ENCODE results near the gene NPFF.

DNA sequence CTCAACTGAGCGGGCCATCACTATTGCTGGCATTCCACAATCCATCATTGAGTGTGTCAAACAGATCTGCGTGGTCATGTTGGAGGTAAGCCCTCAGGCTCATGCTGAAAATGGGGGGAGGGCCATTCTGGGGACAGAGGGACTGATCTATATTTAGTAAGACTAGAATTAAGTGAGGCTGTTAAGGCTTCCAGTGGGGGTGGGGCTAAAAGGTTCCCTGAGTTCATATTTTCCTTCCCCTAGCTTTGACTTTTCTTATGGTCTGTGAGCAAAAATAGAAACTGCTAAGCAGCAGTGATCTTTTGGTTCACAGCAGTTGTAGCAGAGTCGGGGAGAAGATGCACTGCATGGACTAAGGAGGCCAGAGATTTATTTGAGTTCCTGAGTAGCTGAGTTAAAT lies 46.2 kb downstream of the NPFF start:
- TF ChIP-seq, protein P1, sequence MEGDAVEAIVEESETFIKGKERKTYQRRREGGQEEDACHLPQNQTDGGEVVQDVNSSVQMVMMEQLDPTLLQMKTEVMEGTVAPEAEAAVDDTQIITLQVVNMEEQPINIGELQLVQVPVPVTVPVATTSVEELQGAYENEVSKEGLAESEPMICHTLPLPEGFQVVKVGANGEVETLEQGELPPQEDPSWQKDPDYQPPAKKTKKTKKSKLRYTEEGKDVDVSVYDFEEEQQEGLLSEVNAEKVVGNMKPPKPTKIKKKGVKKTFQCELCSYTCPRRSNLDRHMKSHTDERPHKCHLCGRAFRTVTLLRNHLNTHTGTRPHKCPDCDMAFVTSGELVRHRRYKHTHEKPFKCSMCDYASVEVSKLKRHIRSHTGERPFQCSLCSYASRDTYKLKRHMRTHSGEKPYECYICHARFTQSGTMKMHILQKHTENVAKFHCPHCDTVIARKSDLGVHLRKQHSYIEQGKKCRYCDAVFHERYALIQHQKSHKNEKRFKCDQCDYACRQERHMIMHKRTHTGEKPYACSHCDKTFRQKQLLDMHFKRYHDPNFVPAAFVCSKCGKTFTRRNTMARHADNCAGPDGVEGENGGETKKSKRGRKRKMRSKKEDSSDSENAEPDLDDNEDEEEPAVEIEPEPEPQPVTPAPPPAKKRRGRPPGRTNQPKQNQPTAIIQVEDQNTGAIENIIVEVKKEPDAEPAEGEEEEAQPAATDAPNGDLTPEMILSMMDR (conservative IDR thresholded peaks at IDR 0.05 in 1 of 2, IDR thresholded peaks at IDR 0.05 in 1 of 2; ENCODE audit: low read depth in 1 of 2, low read length in 2 of 2) = no peak
- TF ChIP-seq EZH2 (IDR thresholded peaks at IDR 0.05; ENCODE audit: low read length, missing control alignments) = no peak

All from fibroblast of lung (primary cell).